Loucy (cell line): Measurements from ENCODE around the gene TRPM1.

Experiments
- EZH2phosphoT487 ChIP-seq: fragments of 200-600 bp; IDR thresholded peaks from 2 replicates; pipeline ENCODE4 v1.6.1; 2018; ENCODE audit warnings: antibody characterized with exemption, mild to moderate bottlenecking, moderate library complexity, borderline replicate concordance
- TF ChIP-seq, protein P1 (sequence below): fragments of 200-600 bp; sonication (generic); conservative IDR thresholded peaks from 2 replicates; pipeline ENCODE4 v1.5.1; 2014; ENCODE audit warnings: mild to moderate bottlenecking, antibody characterized with exemption, low read length

DNA sequence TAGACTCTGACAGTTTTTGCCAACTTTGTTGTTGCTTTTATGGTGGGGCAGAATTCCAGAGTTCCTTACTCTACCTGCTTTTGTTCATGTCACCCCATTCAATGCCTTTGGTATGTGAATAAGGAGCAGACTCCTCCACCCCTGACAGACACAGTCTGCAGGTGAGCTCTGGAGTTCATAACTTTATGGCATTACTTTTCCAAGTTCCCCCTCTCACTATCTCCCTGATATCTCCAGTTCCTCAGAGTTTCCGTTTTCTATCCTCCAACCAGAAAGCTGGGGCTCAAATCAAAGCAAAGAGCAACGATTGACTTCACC is 87.0 kb downstream of the TRPM1 start:
- TF ChIP-seq, protein P1, sequence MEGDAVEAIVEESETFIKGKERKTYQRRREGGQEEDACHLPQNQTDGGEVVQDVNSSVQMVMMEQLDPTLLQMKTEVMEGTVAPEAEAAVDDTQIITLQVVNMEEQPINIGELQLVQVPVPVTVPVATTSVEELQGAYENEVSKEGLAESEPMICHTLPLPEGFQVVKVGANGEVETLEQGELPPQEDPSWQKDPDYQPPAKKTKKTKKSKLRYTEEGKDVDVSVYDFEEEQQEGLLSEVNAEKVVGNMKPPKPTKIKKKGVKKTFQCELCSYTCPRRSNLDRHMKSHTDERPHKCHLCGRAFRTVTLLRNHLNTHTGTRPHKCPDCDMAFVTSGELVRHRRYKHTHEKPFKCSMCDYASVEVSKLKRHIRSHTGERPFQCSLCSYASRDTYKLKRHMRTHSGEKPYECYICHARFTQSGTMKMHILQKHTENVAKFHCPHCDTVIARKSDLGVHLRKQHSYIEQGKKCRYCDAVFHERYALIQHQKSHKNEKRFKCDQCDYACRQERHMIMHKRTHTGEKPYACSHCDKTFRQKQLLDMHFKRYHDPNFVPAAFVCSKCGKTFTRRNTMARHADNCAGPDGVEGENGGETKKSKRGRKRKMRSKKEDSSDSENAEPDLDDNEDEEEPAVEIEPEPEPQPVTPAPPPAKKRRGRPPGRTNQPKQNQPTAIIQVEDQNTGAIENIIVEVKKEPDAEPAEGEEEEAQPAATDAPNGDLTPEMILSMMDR = no peak
- no peak for TF ChIP-seq EZH2phosphoT487
